Right lobe of liver (tissue), 6 donors: Measurements from ENCODE around the gene GCSAML. TPM values are rescaled to one million over a fixed set of nuclear protein-coding genes. Genes with fewer than 3 reads are reported as not detected.

Experiments used
- ATAC-seq, 4 donors: fragments of 200-7000 bp; cut with Tn5 transposase; one replicate each; pipeline ENCODE4 v1.9.1; 2020; ENCODE audit warnings: mild to moderate bottlenecking in 4 of 4, moderate library complexity in 4 of 4
- DNase-seq, 3 donors: peaks; one replicate each; pipeline ENCODE4 v3.0.0-alpha.2; 2020
- H3K27ac ChIP-seq, 3 donors: fragments of 200-600 bp; one replicate each; pipeline ENCODE4 v1.8.0; 2022
- H3K27me3 ChIP-seq, 2 donors: fragments of 200-600 bp; one replicate each; pipeline ENCODE4 v1.8.0; 2022
- H3K36me3 ChIP-seq, 4 donors: fragments of 200-600 bp; sonication (generic) in 1 of 4; one replicate each; pipeline versions ENCODE4 v1.5.1 to v1.8.0; 2017 to 2022; ENCODE audit warnings: control low read depth in 1 of 4
- H3K4me1 ChIP-seq, 4 donors: fragments of 200-600 bp; sonication (generic) in 1 of 4; one replicate each; pipeline versions ENCODE4 v1.5.1 to v1.8.0; 2017 to 2022; ENCODE audit warnings: control low read depth in 1 of 4
- H3K4me3 ChIP-seq, 3 donors: fragments of 200-600 bp; one replicate each; pipeline ENCODE4 v1.8.0; 2022
- H3K9me3 ChIP-seq, 4 donors: fragments of 200-600 bp; sonication (generic) in 1 of 4; one replicate each; pipeline versions ENCODE4 v1.5.1 to v1.8.0; 2017 to 2022; ENCODE audit warnings: control low read depth in 1 of 4
- POLR2A ChIP-seq: fragments of 450-650 bp; IDR thresholded peaks from one replicate; pipeline ENCODE4 v1.6.1; 2017; ENCODE audit warnings: antibody characterized with exemption, mild to moderate bottlenecking
- WGBS: methylation state at CpG from one replicate; pipeline ENCODE4 v1.1.6; 2018; ENCODE audit warnings: low coverage, low lambda C conversion rate; ENCODE audit not compliant: insufficient coverage; ENCODE audit errors: missing lambda C conversion rate; 5-methylcytosine and 5-hydroxymethylcytosine counted together
- intact Hi-C, 2 donors: fragments of 100-400 bp; cut with DNase I; formaldehyde crosslinking; loops; one replicate each; pipeline versions ENCODE4 v1.11.2 to v1.14.1; 2022
- total RNA-seq, 6 experiments: library from RNA; depleted of rRNA in 2 of 6; stranded (reverse); fragments of >200 nt in 2 of 6; fragmentation: NEBNext Ultra II Directional in 3 of 6; extraction: Animal tissue kit (Norgen Biotek cat#: 25700) in 3 of 6; gene quantifications; one replicate each; pipeline versions ENCODE4 v1.1.0 to v1.2.4, GENCODE V29; 2016 to 2023
- TF ChIP-seq, protein P1 (sequence below), 4 donors: fragments of 200-600 bp in 3 of 4; fragments of 450-650 bp in 1 of 4; IDR thresholded peaks; one replicate each; pipeline versions ENCODE4 v1.5.1 to v1.8.0; 2016 to 2022; ENCODE audit warnings: antibody characterized with exemption in 4 of 4, mild to moderate bottlenecking in 2 of 4
- donor health status: DM: no; HTN: yes; CAD: no.
- donor health status: DM: no; HTN: no; CAD: no.
- donor health status: DM: no; HTN: no; CAD: no.
- donor health status: DM: no; HTN: yes; CAD: no.
- donor health status: DM: no; HTN: yes; CAD: no.

Gene GCSAML
- total RNA-seq, 6 experiments from 2014 or later: 0.24 TPM; not detected in 5

DNA sequence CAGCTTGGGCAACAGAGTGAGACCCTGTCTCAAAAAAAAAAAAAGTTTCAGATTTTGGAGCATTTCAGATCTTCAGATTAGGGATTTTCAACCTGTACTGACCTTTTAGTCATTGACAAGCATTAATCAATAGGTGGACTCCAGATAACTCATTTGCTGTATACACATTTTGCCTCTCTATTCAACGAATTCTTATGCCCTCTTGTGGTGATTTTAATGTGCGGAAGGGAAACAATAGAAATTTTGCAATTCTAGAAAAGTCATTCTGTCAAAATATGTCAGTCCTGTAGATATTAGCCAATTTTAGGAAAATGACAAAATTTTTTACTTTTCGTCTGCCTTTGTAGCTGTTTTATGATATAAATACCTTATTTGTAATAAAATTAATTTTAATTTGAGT, 27.6 kb downstream of the GCSAML start:
- Histone ChIP-seq H3K4me1 (no peaks in the 10 kb centered on the region), H3K9me3 (no peaks in the 10 kb centered on the region), H3K27me3 (no peaks in the 10 kb centered on the region), H3K4me3 (no peak overlapping the region), H3K36me3 (no peaks in the 10 kb centered on the region), H3K27ac (no peak overlapping the region)
- WGBS: 17% methylated on average over 3 of the region's 3 CpGs
- peak in 2 of 4 donors; percentile 37 to 44 for ATAC-seq
- TF ChIP-seq, protein P1, sequence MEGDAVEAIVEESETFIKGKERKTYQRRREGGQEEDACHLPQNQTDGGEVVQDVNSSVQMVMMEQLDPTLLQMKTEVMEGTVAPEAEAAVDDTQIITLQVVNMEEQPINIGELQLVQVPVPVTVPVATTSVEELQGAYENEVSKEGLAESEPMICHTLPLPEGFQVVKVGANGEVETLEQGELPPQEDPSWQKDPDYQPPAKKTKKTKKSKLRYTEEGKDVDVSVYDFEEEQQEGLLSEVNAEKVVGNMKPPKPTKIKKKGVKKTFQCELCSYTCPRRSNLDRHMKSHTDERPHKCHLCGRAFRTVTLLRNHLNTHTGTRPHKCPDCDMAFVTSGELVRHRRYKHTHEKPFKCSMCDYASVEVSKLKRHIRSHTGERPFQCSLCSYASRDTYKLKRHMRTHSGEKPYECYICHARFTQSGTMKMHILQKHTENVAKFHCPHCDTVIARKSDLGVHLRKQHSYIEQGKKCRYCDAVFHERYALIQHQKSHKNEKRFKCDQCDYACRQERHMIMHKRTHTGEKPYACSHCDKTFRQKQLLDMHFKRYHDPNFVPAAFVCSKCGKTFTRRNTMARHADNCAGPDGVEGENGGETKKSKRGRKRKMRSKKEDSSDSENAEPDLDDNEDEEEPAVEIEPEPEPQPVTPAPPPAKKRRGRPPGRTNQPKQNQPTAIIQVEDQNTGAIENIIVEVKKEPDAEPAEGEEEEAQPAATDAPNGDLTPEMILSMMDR (IDR thresholded peaks at IDR 0.05): peak; percentile 25 to 49 (median 44)
- TF ChIP-seq POLR2A: no peak
- no peak for DNase-seq
- intact Hi-C loops: no loop called here

DNA sequence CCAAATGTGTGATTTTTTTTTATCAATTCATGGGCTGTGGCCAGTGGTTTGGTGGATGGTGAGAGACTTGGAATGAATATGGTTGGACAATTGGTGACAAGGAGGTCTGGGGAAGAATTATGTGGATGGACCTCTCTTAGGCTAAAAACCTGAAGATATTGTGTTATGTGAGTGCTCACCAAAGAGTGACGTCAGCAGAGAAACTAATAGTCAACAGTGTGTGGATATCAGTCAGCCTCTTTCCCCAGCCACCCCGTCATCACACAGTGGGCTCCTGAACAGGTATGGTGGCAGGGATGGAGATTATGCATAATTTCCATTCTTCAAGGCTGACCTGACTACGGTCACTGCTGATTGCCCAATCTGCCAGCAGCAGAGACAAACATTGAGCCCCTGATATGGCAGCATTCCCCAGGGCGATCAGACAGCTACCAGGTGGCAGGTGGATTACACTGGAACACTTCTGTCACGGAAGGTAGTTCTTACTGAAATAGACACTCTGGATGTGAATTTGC, 30.1 kb downstream of the GCSAML start:
- ATAC-seq (no peak), DNase-seq (no peak)
- Histone ChIP-seq H3K4me1 (no peaks in the 10 kb centered on the region), H3K27me3 (no peaks in the 10 kb centered on the region), H3K4me3 (no peak overlapping the region), H3K27ac (no peak overlapping the region), H3K9me3 (no peaks in the 10 kb centered on the region), H3K36me3 (no peaks in the 10 kb centered on the region)
- no peak for TF ChIP-seq POLR2A
- intact Hi-C loops: no loop called here
- WGBS: 41% methylated on average over 3 of the region's 5 CpGs

DNA sequence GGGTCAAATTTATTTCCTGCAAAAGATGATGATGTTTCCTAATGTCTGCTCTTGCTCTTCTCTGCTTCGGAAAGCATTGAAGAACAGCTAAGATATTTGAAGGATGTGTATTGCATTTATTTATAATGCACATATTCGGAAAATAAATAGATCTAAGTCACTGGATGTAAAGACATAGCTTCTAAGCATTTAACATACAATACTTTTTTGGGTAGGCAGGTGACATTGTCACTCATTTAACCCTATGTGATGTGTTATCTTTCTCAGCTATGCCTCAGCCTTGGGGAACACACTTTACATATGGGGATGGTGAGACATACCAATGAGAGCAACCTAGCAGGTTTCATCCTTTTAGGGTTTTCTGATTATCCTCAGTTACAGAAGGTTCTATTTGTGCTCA, 39.1 kb downstream of the GCSAML start, which contains the start of gene OR2G2:
Gene OR2G2, plus strand, starts transcription at position 301 of the 400 bp plus-strand sequence. Its CDS starts 0 bp downstream, at position 301.
- ATAC-seq: no peak
- Histone ChIP-seq H3K36me3 (no peaks in the 10 kb centered on the region), H3K4me1 (no peaks in the 10 kb centered on the region), H3K27me3 (no peaks in the 10 kb centered on the region), H3K4me3 (no peak within 1 kb of the TSS), H3K9me3 (no peaks in the 10 kb centered on the region), H3K27ac (no peak within 1 kb of the TSS)
- TF ChIP-seq, protein P1 (IDR thresholded peaks at IDR 0.05): no peak
- no peak for TF ChIP-seq POLR2A
- no peak for DNase-seq
- intact Hi-C loops: no loop called here
- WGBS: 53% methylated on average over 2 of the region's 2 CpGs

- DNase-seq (no peak), ATAC-seq (no peak)
- Histone ChIP-seq H3K27me3 (no peaks in the 10 kb centered on the region), H3K27ac (no peak within 1 kb of the TSS), H3K36me3 (no peaks in the 10 kb centered on the region), H3K4me3 (no peak within 1 kb of the TSS), H3K9me3 (no peaks in the 10 kb centered on the region), H3K4me1 (no peaks in the 10 kb centered on the region)
- TF ChIP-seq, protein P1 (IDR thresholded peaks at IDR 0.05): no peak
- TF ChIP-seq POLR2A: no peak
- 37% methylated on average over 2 of the region's 2 CpGs for WGBS
- intact Hi-C loops: no loop called here
Measured at GRCh38 chr1:247605286-247605685, 56.4 kb downstream of the GCSAML start, which contains the start of gene OR2G3. TSS of gene OR2G3 (plus strand) at chr1:247605586. CDS start at chr1:247605586, 0 bp downstream.

- Histone ChIP-seq H3K27ac (no peak overlapping the region), H3K36me3 (no peaks in the 10 kb centered on the region), H3K4me1 (no peaks in the 10 kb centered on the region), H3K4me3 (no peak overlapping the region), H3K27me3 (no peaks in the 10 kb centered on the region), H3K9me3 (no peaks in the 10 kb centered on the region)
- no peak for DNase-seq
- 27% methylated on average over 1 of the region's 1 CpG for WGBS
- TF ChIP-seq, protein P1 (IDR thresholded peaks at IDR 0.05): no peak
- TF ChIP-seq POLR2A: no peak
- intact Hi-C loops: no loop called here
- no peak for ATAC-seq
Measured at GRCh38 chr1:247613405-247613804, 64.5 kb downstream of the GCSAML start.
